Stimulated activated CD4-positive, alpha-beta T cell treated with anti-CD3 and anti-CD28 coated beads, Interleukin-2, amount 100 ng/mL, for 24 hours (primary cell): ENCODE data around the gene LYPD3.

Experiments used
- DNase-seq, 2 donors: peaks; one replicate each; pipeline ENCODE4 v3.0.0-alpha.2; 2020

LYPD3 gene

DNA sequence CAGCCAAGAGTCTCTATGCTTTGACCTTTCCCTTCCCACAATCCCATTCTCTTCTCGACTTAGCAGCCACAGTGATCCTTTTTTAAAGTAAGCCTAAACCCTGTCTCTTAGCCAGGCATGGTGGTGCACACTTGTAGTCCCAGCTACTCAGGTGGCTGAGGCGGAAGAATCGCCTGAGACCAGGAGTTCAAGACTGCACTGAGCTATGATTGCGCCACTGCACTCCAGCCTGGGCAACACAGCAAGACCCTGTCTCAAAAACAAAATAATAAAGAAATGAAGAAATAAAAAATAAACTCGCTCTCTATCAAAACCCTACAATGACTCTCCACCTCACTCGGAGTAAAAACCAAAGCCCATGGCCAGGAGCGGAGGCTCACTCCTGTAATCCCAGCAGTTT, 36.0 kb downstream of the LYPD3 start:
- no peak for DNase-seq

DNA sequence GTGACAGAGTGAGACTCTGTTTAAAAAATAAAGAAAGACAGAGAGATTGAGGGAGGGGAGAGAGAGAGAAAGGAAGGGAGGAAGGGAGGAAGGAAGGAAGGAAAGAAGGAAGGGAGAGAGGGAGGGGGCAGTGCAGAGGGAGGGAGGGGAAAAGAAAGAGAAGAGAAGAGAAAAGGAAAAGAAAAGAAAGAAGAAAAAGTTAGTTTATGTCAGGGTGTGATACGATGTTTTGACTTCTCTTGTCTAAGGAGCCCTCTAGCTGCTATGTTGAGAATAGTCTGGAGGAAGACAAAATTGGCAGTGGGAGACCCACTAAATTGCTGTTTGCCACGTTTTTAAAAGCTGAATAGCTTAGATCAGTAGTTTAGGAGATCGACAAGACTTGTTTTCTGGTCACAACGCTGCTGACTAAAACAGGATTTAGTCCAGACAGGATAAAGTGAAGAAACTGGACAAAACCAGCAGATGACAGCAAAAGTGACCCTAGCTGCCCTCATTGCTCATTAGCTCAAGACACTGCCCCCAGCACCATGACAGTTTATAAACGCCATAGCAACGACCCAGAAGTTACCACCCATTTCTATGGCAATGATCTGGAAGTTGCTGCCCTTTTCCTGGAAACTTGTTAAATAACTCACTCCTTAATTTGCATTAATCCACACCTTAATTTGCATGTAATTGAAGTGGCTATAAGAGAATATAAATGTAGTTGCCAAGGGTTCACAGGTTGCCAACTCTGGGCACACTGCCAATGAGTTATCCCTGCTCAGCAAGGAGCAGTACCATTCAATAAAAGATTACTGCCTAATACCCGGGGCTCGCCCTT, 39.6 kb downstream of the LYPD3 start:
- DNase-seq: no peak

DNA sequence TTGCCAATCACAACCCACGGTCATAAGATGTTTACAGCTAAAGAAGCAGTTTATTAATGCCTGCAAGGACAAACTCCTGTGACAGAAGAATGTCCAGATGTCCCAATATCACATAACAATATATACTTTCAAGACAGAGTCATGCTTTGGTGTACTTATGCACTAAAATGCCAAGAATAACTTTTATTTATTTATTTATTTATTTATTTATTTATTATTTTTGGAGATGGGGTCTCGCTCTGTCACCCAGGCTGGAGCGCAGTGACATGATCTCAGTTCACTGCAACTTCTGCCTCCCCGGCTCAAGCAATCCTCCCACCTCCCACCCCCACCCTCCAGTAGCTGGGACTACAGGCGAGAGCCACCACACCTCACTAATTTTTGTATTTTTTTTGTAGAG, 41.6 kb downstream of the LYPD3 start:
- no peak for DNase-seq

DNA sequence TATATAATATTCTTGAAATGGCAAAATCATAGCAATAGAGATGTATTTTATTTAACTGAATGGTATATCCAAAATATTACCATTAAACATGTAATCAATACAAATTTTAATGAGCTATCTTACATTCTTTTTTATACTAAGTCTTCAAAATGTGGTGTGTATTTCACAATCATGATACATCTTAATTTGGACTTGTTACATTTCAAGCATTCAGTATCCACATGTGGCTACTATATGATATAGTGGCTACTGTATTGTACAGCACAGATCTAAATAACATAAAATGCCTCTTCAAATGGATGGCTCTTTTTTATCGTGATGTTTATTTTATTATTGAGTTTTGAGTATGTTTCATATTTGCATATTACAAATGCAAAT, 42.7 kb downstream of the LYPD3 start:
- no peak for DNase-seq

DNA sequence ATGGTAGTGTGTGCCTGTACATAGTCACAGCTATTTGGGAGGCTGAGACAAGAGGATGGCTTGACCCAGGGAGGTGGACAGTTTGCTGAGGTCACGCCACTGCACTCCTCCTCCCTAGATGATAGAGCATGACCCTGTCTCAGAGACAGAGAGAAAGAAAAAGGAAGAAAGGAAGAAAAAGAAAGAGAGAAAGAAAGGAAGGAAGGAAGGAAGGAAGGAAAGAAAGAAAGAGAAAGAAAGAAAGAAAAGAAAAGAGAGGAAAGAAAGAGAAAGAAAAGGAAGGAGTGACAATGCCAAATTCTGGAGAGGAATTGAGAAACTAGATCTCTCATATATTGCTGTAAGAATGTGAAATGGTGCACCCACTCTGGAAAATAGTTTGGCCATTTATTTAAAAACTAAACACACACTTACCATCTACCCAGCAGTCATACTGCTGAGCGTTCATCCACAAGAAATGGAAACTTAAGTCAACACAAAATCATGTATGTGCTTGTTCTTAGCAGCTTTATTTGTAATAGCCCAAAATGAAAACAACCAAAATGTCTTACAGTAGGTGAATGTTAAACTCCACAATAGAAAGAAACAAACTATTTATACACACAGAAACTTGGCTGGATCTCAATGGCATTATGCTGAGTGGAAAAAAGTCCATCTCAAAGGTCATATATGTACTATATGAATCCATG, 43.3 kb downstream of the LYPD3 start:
- no peak for DNase-seq

DNA sequence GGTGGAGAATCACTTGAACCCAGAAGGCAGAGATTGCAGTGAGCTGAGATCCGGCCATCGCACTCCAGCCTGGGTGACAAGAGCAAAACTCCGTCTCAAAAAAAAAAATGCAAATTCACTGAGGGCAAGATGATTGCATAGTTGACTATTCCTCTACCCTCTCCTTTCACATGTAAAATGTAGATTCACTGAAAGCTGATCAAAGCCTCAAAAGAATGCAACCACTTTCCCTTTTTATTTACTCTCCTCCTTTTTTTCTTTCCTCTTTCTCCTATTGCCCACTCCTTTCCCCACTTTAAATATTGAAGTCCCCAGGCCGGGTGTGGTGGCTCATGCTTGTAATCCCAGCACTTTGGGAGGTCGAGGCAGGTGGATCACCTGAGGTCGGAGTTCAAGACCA, 44.5 kb downstream of the LYPD3 start:
- no peak for DNase-seq

DNA sequence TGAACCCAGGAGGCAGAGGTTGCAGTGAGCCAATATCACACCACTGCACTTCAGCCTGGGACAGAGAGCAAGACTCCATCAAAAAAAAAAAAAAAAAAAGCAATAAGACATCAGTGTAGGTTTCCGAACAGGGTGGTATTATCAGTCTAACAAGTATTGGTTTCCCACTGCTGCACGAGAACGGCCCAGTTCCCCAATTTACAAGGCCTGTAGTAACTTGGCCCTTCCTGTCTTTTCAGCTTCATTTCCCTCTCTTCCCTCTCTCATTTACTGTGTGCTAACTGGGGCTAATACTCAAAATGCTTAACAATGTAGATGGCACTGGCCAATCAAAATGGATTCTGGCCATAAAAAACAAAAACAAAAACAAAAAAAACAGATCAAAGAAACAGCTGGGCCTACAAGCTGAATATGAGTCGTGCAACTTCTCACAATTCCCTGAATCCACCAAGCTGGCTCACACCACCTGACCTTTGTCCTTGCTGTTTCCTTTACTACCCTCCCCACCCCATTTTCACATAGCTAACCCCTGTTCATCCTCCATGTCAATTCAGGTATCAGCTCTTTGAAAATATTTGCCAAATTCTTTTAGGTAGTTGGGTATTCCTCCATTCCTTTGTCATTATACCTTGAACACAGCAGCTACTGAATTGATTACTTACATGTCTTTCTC, 48.3 kb downstream of the LYPD3 start:
- no peak for DNase-seq

DNA sequence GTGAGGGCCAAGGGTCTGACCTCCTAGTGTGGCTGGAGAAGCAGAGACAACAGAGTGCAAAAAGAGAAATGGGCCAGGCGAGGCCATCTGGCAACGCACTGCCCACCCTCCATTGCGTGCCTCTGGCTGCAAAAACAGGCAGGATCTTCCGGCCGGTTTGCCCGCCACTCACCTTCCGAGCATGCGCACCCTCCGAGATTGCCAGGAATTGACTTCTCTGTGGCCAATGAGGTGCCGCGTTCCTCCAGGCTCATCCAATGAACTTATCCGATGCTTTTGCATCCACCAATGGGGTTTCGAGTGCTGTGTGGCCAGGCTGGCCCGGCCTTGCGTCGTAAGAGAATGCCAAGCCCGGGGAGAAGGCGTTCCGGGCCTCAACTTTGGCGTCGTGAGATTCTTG, 50.9 kb downstream of the LYPD3 start, which contains the start of gene TEX101:
Gene TEX101 (plus strand): TSS at position 337 of the 400 bp plus-strand sequence. CDS start 1,030 bp downstream, outside the sequence.
- DNase-seq: no peak

DNA sequence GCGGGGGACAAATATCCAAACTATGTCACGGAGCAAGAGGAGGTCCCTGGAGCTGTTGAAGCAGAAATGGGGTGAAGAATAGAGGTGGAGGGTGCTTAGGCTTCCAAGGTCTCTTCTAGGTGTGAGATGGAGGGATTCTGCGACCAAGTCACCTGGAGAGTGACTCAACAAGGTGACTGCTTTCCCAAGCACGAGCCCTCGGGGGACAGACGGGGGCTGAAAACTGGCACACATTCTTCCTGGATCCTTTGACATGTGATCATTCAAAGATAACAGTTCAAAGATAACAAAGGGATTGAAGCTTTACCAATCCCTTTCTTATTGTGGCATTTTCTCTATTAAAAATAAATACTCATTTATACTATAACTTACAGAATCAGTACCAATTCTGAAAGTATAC, 53.0 kb downstream of the LYPD3 start:
- no peak for DNase-seq
